Putamen (tissue), 1 donor: ENCODE results near the gene AKIRIN2.
"Not testable (repeated sequence)": the region's sequence is repeated elsewhere in the genome, so short reads cannot be mapped to it uniquely, and the experiment has no call there.

Source experiments
- DNase-seq: peaks from one replicate; pipeline ENCODE4 v3.0.0-alpha.2; 2016; ENCODE audit warnings: low spot score

Gene AKIRIN2

GRCh38 chr6:87718662-87719433 lies 16.8 kb upstream of the AKIRIN2 start:
- DNase-seq = no peak

- no peak for DNase-seq
Observed at GRCh38 chr6:87716928-87717614, 15.0 kb upstream of the AKIRIN2 start.

- DNase-seq = no peak
Observed at GRCh38 chr6:87714093-87714842, 12.2 kb upstream of the AKIRIN2 start.

GRCh38 chr6:87712713-87713112 lies 10.7 kb upstream of the AKIRIN2 start:
- not testable (repeated sequence) for DNase-seq

GRCh38 chr6:87710090-87710489 lies 8.1 kb upstream of the AKIRIN2 start:
- DNase-seq = no peak

- DNase-seq = not testable (repeated sequence)
Observed at GRCh38 chr6:87708581-87709427, 6.8 kb upstream of the AKIRIN2 start.

GRCh38 chr6:87706187-87706966 lies 4.3 kb upstream of the AKIRIN2 start:
- no peak for DNase-seq

GRCh38 chr6:87705070-87705691 lies 3.1 kb upstream of the AKIRIN2 start:
- DNase-seq = no peak

- not testable (repeated sequence) for DNase-seq
Observed at GRCh38 chr6:87703039-87703438, 1.0 kb upstream of the AKIRIN2 start.

- DNase-seq = no peak
Observed at GRCh38 chr6:87702589-87702945, 534 bp upstream of the AKIRIN2 start.

- DNase-seq = no peak
Observed at GRCh38 chr6:87701344-87701675, 723 bp downstream of the AKIRIN2 start.

GRCh38 chr6:87700397-87701343 lies 1.4 kb downstream of the AKIRIN2 start:
- DNase-seq = no peak

- DNase-seq = no peak
Observed at GRCh38 chr6:87699576-87699975, 2.5 kb downstream of the AKIRIN2 start.

GRCh38 chr6:87698547-87699006 lies 3.5 kb downstream of the AKIRIN2 start:
- DNase-seq = no peak

GRCh38 chr6:87697581-87698546 lies 4.2 kb downstream of the AKIRIN2 start:
- peak; percentile 70 for DNase-seq

GRCh38 chr6:87696817-87697216 lies 5.2 kb downstream of the AKIRIN2 start:
- DNase-seq = not testable (repeated sequence)

GRCh38 chr6:87692086-87692485 lies 9.9 kb downstream of the AKIRIN2 start:
- no peak for DNase-seq

GRCh38 chr6:87690441-87690840 lies 11.6 kb downstream of the AKIRIN2 start:
- no peak for DNase-seq
